ENCODE data around the gene ACSM6. TPM values are rescaled to one million over a fixed set of nuclear protein-coding genes. Genes with fewer than 3 reads are reported as not detected.
A peak's percentile ranks its signal among the peaks of the same experiment; 100 is the strongest.

ACSM6 gene
- total RNA-seq, 4 donors from 2014 or later, result not detected

DNA sequence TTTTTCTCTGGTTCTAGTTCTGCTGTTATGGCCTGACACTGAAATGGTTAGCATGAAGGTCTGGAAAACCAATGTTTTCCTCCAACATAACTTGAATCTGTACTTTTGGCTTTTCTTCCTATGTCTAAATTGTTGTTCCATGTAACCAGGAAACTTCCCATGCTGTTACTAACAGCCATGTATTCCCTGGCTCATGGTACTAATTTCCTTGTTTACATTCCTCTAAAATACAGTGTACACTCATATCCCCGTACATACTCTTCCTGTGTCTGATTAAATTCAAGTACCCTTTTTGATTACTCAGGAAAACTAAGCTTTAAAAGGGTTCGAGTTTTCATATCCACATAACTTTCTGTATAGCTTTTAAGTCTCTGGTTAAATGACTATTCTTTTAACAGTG lies 12.3 kb upstream of the ACSM6 start:
- H3K4me1 ChIP-seq, result peaks cover 0 to 14% (median 9%) of the 10 kb centered on the region in 4 donors
- intact Hi-C loops (cut with DNase I), result loop anchor here (5.0 to 10.0 kb wide), 2 partner anchors 61 to 183 kb away; no protein-coding TSS in a partner anchor
- no peak for TF ChIP-seq POLR2AphosphoS5 (IDR thresholded peaks at IDR 0.05)
- TF ChIP-seq, protein P1, sequence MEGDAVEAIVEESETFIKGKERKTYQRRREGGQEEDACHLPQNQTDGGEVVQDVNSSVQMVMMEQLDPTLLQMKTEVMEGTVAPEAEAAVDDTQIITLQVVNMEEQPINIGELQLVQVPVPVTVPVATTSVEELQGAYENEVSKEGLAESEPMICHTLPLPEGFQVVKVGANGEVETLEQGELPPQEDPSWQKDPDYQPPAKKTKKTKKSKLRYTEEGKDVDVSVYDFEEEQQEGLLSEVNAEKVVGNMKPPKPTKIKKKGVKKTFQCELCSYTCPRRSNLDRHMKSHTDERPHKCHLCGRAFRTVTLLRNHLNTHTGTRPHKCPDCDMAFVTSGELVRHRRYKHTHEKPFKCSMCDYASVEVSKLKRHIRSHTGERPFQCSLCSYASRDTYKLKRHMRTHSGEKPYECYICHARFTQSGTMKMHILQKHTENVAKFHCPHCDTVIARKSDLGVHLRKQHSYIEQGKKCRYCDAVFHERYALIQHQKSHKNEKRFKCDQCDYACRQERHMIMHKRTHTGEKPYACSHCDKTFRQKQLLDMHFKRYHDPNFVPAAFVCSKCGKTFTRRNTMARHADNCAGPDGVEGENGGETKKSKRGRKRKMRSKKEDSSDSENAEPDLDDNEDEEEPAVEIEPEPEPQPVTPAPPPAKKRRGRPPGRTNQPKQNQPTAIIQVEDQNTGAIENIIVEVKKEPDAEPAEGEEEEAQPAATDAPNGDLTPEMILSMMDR (IDR thresholded peaks at IDR 0.05), result no peak
- TF ChIP-seq POLR2A (IDR thresholded peaks at IDR 0.05; ENCODE audit: low read depth), result no peak
- no peak for TF ChIP-seq EP300 (IDR thresholded peaks at IDR 0.05)
- H3K27me3 ChIP-seq, result no peaks in the 10 kb centered on the region
- H3K27ac ChIP-seq (replicated peaks in 1 of 4), result no peak overlapping the region
- DNase-seq (ENCODE audit: extremely low spot score), result no peak
- H3K9me3 ChIP-seq, result peaks cover 0 to under 1% (median 0%) of the 10 kb centered on the region in 4 donors
- no peak overlapping the region for H3K4me3 ChIP-seq
- 40% methylated on average over 2 of the region's 2 CpGs for WGBS
- no peaks in the 10 kb centered on the region for H3K36me3 ChIP-seq

DNA sequence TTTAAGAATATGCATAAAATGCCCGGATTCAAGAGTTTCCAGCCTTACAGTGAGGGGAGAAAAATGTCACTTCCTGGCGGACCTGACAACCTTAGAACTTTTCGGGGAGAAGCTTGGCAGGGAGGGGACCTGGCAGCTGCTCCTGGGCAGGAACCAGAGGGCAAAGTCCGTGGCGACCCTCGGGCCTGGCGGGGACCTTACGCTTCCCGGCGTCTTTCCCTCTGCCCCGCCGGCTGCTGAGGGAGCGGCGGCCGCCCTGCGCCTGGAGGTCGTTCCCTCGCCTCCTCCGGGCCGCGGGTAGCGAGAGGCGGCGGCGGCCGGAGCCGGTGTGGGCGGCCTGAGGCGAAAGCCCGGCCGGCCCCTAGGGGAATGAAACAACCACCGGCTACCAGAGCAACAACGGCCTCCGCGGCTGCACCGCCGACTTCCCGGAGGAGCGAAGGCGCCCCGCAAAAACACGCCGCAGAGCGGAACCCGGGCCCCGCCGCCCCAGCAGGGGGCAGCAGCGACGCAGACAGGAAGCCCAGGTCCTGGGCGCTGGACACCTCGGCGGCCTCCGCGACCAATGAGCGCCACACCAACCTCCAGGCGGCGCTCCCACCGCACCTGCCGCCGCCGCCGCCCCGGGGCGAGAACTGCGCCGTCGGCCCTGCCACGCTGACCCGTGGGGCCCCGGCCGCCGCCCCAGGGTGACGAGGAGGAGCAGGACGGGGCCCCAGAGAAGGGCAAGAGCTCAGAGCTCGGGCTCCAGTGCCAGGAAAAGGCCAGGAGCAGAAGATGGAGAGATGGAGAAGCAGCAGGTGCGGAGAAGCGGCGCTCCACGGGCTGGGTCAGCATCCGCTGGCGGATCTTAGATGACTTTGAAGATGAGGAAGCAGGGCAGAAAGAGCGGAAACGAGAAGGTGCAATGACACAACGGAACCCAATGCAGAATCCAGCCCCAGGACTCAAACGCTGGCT lies 10.5 kb upstream of the ACSM6 start:
- WGBS, result 14% methylated on average over 44 of the region's 85 CpGs
- TF ChIP-seq EP300 (IDR thresholded peaks at IDR 0.05) (no peak), POLR2AphosphoS5 (IDR thresholded peaks at IDR 0.05) (peak; percentile 66 to 72), POLR2A (IDR thresholded peaks at IDR 0.05; ENCODE audit: low read depth) (no peak)
- TF ChIP-seq, protein P1 (IDR thresholded peaks at IDR 0.05), result peak; percentile 89 to 98 (median 92)
- H3K27me3 ChIP-seq, result no peaks in the 10 kb centered on the region
- H3K9me3 ChIP-seq, result no peaks in the 10 kb centered on the region
- H3K36me3 ChIP-seq, result no peaks in the 10 kb centered on the region
- DNase-seq (ENCODE audit: extremely low spot score), result no peak
- intact Hi-C loops (cut with DNase I), result loop anchor here (5.0 to 10.0 kb wide), 2 partner anchors 59 to 181 kb away; no protein-coding TSS in a partner anchor
- H3K4me3 ChIP-seq, result peak overlapping the region; percentile 64 to 71 (median 68)
- H3K4me1 ChIP-seq, result peaks cover 0 to 14% (median 9%) of the 10 kb centered on the region in 4 donors
- H3K27ac ChIP-seq (replicated peaks in 1 of 4), result peak overlapping the region; percentile 74 to 86 (median 84)

DNA sequence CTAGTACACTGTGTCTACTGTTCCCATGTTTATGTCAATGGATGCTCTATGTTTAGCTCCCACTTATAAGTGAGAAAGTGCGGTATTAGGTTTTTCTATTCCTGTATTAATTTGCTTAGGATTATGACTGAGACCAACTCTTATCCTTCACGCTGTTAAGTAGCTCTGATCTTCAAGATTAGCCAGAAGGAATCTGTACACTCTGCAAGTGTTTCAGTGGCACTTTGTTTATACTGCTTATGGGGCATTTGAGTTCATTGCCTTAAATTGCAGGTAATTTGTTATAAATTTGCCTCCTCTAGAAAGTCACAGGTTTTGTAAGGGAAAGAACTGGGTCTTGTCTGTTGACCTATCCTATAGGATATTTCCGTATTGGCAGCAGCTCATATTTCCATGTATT lies 6.4 kb upstream of the ACSM6 start:
- Histone ChIP-seq H3K36me3 (no peaks in the 10 kb centered on the region), H3K27ac (replicated peaks in 1 of 4) (no peak overlapping the region), H3K27me3 (no peaks in the 10 kb centered on the region), H3K4me1 (peaks cover 0 to 12% (median 9%) of the 10 kb centered on the region in 4 donors), H3K4me3 (no peak overlapping the region), H3K9me3 (no peaks in the 10 kb centered on the region)
- DNase-seq (ENCODE audit: extremely low spot score), result no peak
- TF ChIP-seq EP300 (IDR thresholded peaks at IDR 0.05) (no peak), POLR2AphosphoS5 (IDR thresholded peaks at IDR 0.05) (no peak), POLR2A (IDR thresholded peaks at IDR 0.05; ENCODE audit: low read depth) (no peak)
- TF ChIP-seq, protein P1 (IDR thresholded peaks at IDR 0.05), result no peak
- intact Hi-C loops (cut with DNase I), result loop anchor here (10.0 kb wide), 1 partner anchor 177 kb away; no protein-coding TSS in a partner anchor
- WGBS, result 57% methylated on average over 3 of the region's 3 CpGs

DNA sequence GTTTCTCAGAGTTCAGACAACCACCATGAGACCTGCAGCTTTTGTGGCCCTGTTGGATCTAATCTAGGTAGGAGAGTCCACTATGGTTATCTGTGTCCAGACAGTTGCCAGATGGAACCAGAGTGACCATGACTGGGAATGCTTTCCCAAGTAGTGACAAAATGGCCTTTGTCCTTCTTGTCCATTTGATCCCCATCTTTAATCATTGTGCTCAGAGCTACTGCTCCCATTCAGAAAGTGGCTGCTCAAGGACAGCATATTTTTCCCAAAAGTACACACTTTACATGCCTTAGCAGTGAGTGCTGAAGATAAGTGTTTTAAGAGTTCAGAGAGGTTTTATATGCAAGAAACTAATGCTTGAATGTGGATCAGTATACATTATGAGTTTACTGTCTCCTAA lies 5.4 kb upstream of the ACSM6 start:
- no peak for DNase-seq (ENCODE audit: extremely low spot score)
- Histone ChIP-seq H3K4me1 (peaks cover 0 to 6% (median 6%) of the 10 kb centered on the region in 4 donors), H3K27me3 (no peaks in the 10 kb centered on the region), H3K9me3 (no peaks in the 10 kb centered on the region), H3K4me3 (no peak overlapping the region), H3K27ac (replicated peaks in 1 of 4) (no peak overlapping the region), H3K36me3 (no peaks in the 10 kb centered on the region)
- intact Hi-C loops (cut with DNase I), result loop anchor here (10.0 kb wide), 1 partner anchor 176 kb away; no protein-coding TSS in a partner anchor
- TF ChIP-seq POLR2AphosphoS5 (IDR thresholded peaks at IDR 0.05), result no peak
- TF ChIP-seq, protein P1 (IDR thresholded peaks at IDR 0.05), result no peak
- TF ChIP-seq POLR2A (IDR thresholded peaks at IDR 0.05; ENCODE audit: low read depth), result no peak
- TF ChIP-seq EP300 (IDR thresholded peaks at IDR 0.05), result no peak
